Spleen (tissue), 3 donors: ENCODE data around the gene ADGRG1.

Source experiments
- POLR2A ChIP-seq, 3 donors: fragments of 450-650 bp; IDR thresholded peaks; one replicate each; pipeline ENCODE4 v1.5.1; 2017; ENCODE audit warnings: antibody characterized with exemption in 3 of 3, mild to moderate bottlenecking in 1 of 3
- POLR2AphosphoS5 ChIP-seq, 3 donors: sonication (generic); formaldehyde crosslinking; IDR thresholded peaks; one replicate each; pipeline ENCODE4 v1.5.1; 2017; ENCODE audit warnings: antibody characterized with exemption in 3 of 3

- TF ChIP-seq POLR2A (IDR thresholded peaks at IDR 0.05): no peak
- TF ChIP-seq POLR2AphosphoS5 (IDR thresholded peaks at IDR 0.05): no peak
These were observed 72.5 kb downstream of the ADGRG1 start for GRCh38 chr16:57700781-57701551.
